Sigmoid colon (tissue), 7 donors: Measurements from ENCODE around the gene SOS1. TPM values are rescaled to one million over a fixed set of nuclear protein-coding genes. Genes with fewer than 3 reads are reported as not detected.

Source experiments
- DNase-seq: peaks from one replicate; pipeline ENCODE4 v3.0.0-alpha.2; 2019
- H3K27ac ChIP-seq, 4 donors: fragments of 200-600 bp; sonication (generic); one replicate each; pipeline ENCODE4 v1.5.1; 2016 to 2019; ENCODE audit warnings: mild to moderate bottlenecking in 1 of 4
- H3K27me3 ChIP-seq, 3 donors: fragments of 200-600 bp; sonication (generic); one replicate each; pipeline ENCODE4 v1.5.1; 2019; ENCODE audit warnings: mild to moderate bottlenecking in 1 of 3
- H3K36me3 ChIP-seq, 4 donors: fragments of 200-600 bp; sonication (generic); one replicate each; pipeline ENCODE4 v1.5.1; 2016 to 2019
- H3K4me1 ChIP-seq, 4 donors: fragments of 200-600 bp; sonication (generic); one replicate each; pipeline ENCODE4 v1.5.1; 2017 to 2019
- H3K4me3 ChIP-seq, 4 donors: fragments of 200-600 bp; sonication (generic); one replicate each; pipeline ENCODE4 v1.5.1; 2017 to 2019; ENCODE audit warnings: mild to moderate bottlenecking in 2 of 4, moderate library complexity in 1 of 4
- H3K9me3 ChIP-seq, 4 donors: fragments of 200-600 bp in 3 of 4; sonication (generic) in 3 of 4; one replicate each; pipeline versions ENCODE4 v1.5.1 to v1.6.1; 2013 to 2019
- CTCF ChIP-seq, 4 experiments: fragments of 450-650 bp in 3 of 4; fragments of 200-600 bp in 1 of 4; IDR thresholded peaks; one replicate each; pipeline ENCODE4 v1.5.1; 2016 to 2019; ENCODE audit warnings: antibody characterized with exemption in 4 of 4, mild to moderate bottlenecking in 3 of 4, moderate library complexity in 2 of 4
- EP300 ChIP-seq, 4 donors: sonication (generic); formaldehyde crosslinking; IDR thresholded peaks; one replicate each; pipeline ENCODE4 v1.6.1; 2017; ENCODE audit warnings: antibody characterized with exemption in 4 of 4
- POLR2A ChIP-seq, 2 donors: fragments of 450-650 bp; IDR thresholded peaks; one replicate each; pipeline ENCODE4 v1.6.1; 2016; ENCODE audit warnings: antibody characterized with exemption in 2 of 2, mild to moderate bottlenecking in 2 of 2, moderate library complexity in 2 of 2
- POLR2AphosphoS5 ChIP-seq, 4 donors: sonication (generic); formaldehyde crosslinking; IDR thresholded peaks; one replicate each; pipeline ENCODE4 v1.6.1; 2017; ENCODE audit warnings: antibody characterized with exemption in 4 of 4
- WGBS, 2 donors: extraction: QIAGEN DNeasy Blood & Tissue Kit; methylation state at CpG; one replicate each; pipeline ENCODE4 v1.1.7; 2013; 5-methylcytosine and 5-hydroxymethylcytosine counted together
- intact Hi-C: fragments of 100-400 bp; cut with DNase I; formaldehyde crosslinking; loops from one replicate; pipeline ENCODE4 v1.15.1; 2023
- polyA plus RNA-seq, 3 donors: library from polyadenylated mRNA; stranded (reverse); fragments of 200-250 nt; gene quantifications; one replicate each; pipeline ENCODE4 v1.2.3, GENCODE V29; 2013
- total RNA-seq, 4 donors: library from RNA; depleted of rRNA; stranded (reverse); fragments of >200 nt; gene quantifications; one replicate each; pipeline ENCODE4 v1.1.0, GENCODE V29; 2016
- donor health status: healthy with polysubstance abuse.
- donor health status: Bipolar disorder and iron deficiency.
- donor health status: healthy.

Gene SOS1
- total and polyA plus RNA-seq, 7 donors: 5.4 to 72.0 (median 30.8) TPM

GRCh38 chr2:38966006-38966405, 154.8 kb downstream of the SOS1 start:
- no peaks in the 10 kb centered on the region for H3K36me3 ChIP-seq
- TF ChIP-seq POLR2A (IDR thresholded peaks at IDR 0.05): no peak
- TF ChIP-seq POLR2AphosphoS5 (IDR thresholded peaks at IDR 0.05): no peak
- no peak for TF ChIP-seq EP300 (IDR thresholded peaks at IDR 0.05)
- WGBS, 2 donors: 97 to 98% methylated on average over 5 of the region's 5 CpGs
- intact Hi-C loops: no loop called here
- H3K9me3 ChIP-seq: no peaks in the 10 kb centered on the region
- H3K4me1 ChIP-seq: no peaks in the 10 kb centered on the region
- no peak overlapping the region for H3K4me3 ChIP-seq
- H3K27me3 ChIP-seq: no peaks in the 10 kb centered on the region
- DNase-seq: no peak
- no peak overlapping the region for H3K27ac ChIP-seq

GRCh38 chr2:38960609-38961320, 160.1 kb downstream of the SOS1 start:
- intact Hi-C loops: no loop called here
- TF ChIP-seq POLR2AphosphoS5 (IDR thresholded peaks at IDR 0.05) (no peak), POLR2A (IDR thresholded peaks at IDR 0.05) (no peak), CTCF (IDR thresholded peaks at IDR 0.05) (no peak), EP300 (IDR thresholded peaks at IDR 0.05) (no peak)
- Histone ChIP-seq H3K4me3 (peak overlapping the region in 3 of 4 donors; percentile 37 to 53 (median 49)), H3K36me3 (no peaks in the 10 kb centered on the region), H3K4me1 (peaks cover 0 to 13% (median 8%) of the 10 kb centered on the region in 4 donors), H3K9me3 (no peaks in the 10 kb centered on the region), H3K27me3 (no peaks in the 10 kb centered on the region), H3K27ac (peak overlapping the region in 1 of 4 donors; percentile 28)
- DNase-seq: peak; percentile 65
- 64 to 79% methylated on average over 34 of the region's 34 CpGs for WGBS, 2 donors

- Histone ChIP-seq H3K27ac (peak overlapping the region in 2 of 4 donors; percentile 37 to 58), H3K4me1 (peaks cover 0 to 13% (median 8%) of the 10 kb centered on the region in 4 donors), H3K4me3 (peak overlapping the region; percentile 27 to 53 (median 43)), H3K27me3 (no peaks in the 10 kb centered on the region), H3K36me3 (no peaks in the 10 kb centered on the region), H3K9me3 (no peaks in the 10 kb centered on the region)
- DNase-seq: peak; percentile 87
- intact Hi-C loops: no loop called here
- 7 to 20% methylated on average over 97 of the region's 97 CpGs for WGBS, 2 donors
- TF ChIP-seq CTCF (IDR thresholded peaks at IDR 0.05) (no peak), POLR2AphosphoS5 (IDR thresholded peaks at IDR 0.05) (no peak), POLR2A (IDR thresholded peaks at IDR 0.05) (no peak), EP300 (IDR thresholded peaks at IDR 0.05) (no peak)
These were observed 160.8 kb downstream of the SOS1 start for GRCh38 chr2:38959938-38960608.

GRCh38 chr2:38959466-38959865, 161.4 kb downstream of the SOS1 start:
- DNase-seq: no peak

More at GRCh38 chr2:38959466-38959865, 161.4 kb downstream of the SOS1 start:
- Histone ChIP-seq H3K27me3 (no peaks in the 10 kb centered on the region), H3K27ac (no peak overlapping the region), H3K4me1 (peaks cover 0 to 13% (median 8%) of the 10 kb centered on the region in 4 donors), H3K9me3 (no peaks in the 10 kb centered on the region), H3K36me3 (no peaks in the 10 kb centered on the region), H3K4me3 (peak overlapping the region; percentile 27 to 53 (median 43))
- WGBS, 2 donors: 87 to 95% methylated on average over 24 of the region's 24 CpGs
- TF ChIP-seq POLR2A (IDR thresholded peaks at IDR 0.05) (no peak), CTCF (IDR thresholded peaks at IDR 0.05) (no peak), POLR2AphosphoS5 (IDR thresholded peaks at IDR 0.05) (no peak), EP300 (IDR thresholded peaks at IDR 0.05) (no peak)
- intact Hi-C loops: no loop called here
